MCF 10A (cell line): Measurements from ENCODE around the gene OTOP2. TPM values are rescaled to one million over a fixed set of nuclear protein-coding genes. Genes with fewer than 3 reads are reported as not detected.

Experiments used
- BruUV-seq: library from RNA; stranded (reverse); fragments of 400-500 nt; replicated peaks from 2 replicates; lab custom pipeline; 2021; lab: Mats Ljungman, UMichigan
- CTCF ChIA-PET: fragments of 300-600 bp; sonication (Branson Sonifier 250); formaldehyde crosslinking; extraction: SDS; loops from one replicate; lab custom pipeline; 2021; ENCODE audit warnings: antibody characterized with exemption, inconsistent platforms; lab: Yijun Ruan, JAX
- POLR2A ChIA-PET: fragments of 300-600, 350-650 bp; sonication (Branson Sonifier 250); formaldehyde crosslinking; extraction: SDS; loops from one replicate; lab custom pipeline; 2020; ENCODE audit warnings: antibody characterized with exemption, inconsistent platforms; lab: Yijun Ruan, JAX
- DNase-seq: peaks from one replicate; pipeline ENCODE4 v3.0.0-alpha.2; 2018; ENCODE audit not compliant: unreplicated experiment
- H3K27ac Mint-ChIP-seq: one replicate; pipeline ENCODE4 v1.8.0; 2022; ENCODE audit warnings: mild to moderate bottlenecking, low read depth, mixed read lengths; ENCODE audit not compliant: unreplicated experiment
- H3K27me3 Mint-ChIP-seq: one replicate; pipeline ENCODE4 v1.8.0; 2022; ENCODE audit warnings: mixed read lengths; ENCODE audit not compliant: insufficient read depth, unreplicated experiment
- H3K36me3 Mint-ChIP-seq: one replicate; pipeline ENCODE4 v1.8.0; 2022; ENCODE audit warnings: mild to moderate bottlenecking, moderate library complexity, mixed read lengths; ENCODE audit not compliant: insufficient read depth, unreplicated experiment
- H3K4me1 Mint-ChIP-seq: one replicate; pipeline ENCODE4 v1.8.0; 2022; ENCODE audit warnings: mixed read lengths; ENCODE audit not compliant: insufficient read depth, unreplicated experiment
- H3K4me3 Mint-ChIP-seq: one replicate; pipeline ENCODE4 v1.8.0; 2022; ENCODE audit warnings: mild to moderate bottlenecking, moderate library complexity, mixed read lengths; ENCODE audit not compliant: unreplicated experiment
- H3K9me3 Mint-ChIP-seq: one replicate; pipeline ENCODE4 v1.8.0; 2022; ENCODE audit warnings: mixed read lengths; ENCODE audit not compliant: unreplicated experiment
- intact Hi-C: fragments of 100-400 bp; cut with micrococcal nuclease; formaldehyde crosslinking; loops from 2 replicates; pipeline ENCODE4 v1.14.1; 2022
- total RNA-seq: library from RNA; stranded (reverse); gene quantifications from 2 replicates; pipeline ENCODE4 v1.2.3, GENCODE V29; 2022
- TF ChIP-seq, protein P1 (sequence below): fragments of 200-600 bp; IDR thresholded peaks from one replicate; pipeline ENCODE4 v1.8.0; 2022; ENCODE audit warnings: antibody characterized with exemption, mild to moderate bottlenecking; ENCODE audit not compliant: unreplicated experiment

The OTOP2 gene
- total RNA-seq, 1 experiment from 2014 or later: not detected

DNA sequence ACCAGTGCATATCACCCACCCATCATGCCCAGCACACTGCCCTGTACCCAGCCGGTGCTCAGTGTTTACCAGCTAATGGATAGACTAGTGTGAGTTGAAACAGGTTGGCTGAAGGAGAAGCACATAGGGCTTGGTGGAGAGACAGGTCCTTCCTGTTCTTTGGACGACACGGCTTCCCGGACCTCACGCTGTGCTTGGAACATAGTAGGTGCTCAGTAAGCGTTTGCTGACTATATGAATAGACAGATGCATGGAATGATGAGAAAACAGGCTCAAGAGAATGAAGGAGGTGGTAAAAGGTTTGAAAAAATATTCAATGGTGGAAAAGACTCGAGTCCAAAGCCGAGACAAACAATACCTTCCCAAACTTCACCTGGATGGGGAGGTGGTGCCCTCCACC lies 23.9 kb upstream of the OTOP2 start:
- Mint-ChIP-seq H3K36me3 (no peaks in the 10 kb centered on the region), H3K27ac (no peak overlapping the region), H3K9me3 (no peaks in the 10 kb centered on the region), H3K4me1 (no peaks in the 10 kb centered on the region), H3K27me3 (peaks cover 21% of the 10 kb centered on the region), H3K4me3 (no peak overlapping the region)
- POLR2A ChIA-PET: no interaction called here
- CTCF ChIA-PET: no interaction called here
- no peak for DNase-seq
- intact Hi-C loops: no loop called here
- BruUV-seq: no TSS peak
- TF ChIP-seq, protein P1, sequence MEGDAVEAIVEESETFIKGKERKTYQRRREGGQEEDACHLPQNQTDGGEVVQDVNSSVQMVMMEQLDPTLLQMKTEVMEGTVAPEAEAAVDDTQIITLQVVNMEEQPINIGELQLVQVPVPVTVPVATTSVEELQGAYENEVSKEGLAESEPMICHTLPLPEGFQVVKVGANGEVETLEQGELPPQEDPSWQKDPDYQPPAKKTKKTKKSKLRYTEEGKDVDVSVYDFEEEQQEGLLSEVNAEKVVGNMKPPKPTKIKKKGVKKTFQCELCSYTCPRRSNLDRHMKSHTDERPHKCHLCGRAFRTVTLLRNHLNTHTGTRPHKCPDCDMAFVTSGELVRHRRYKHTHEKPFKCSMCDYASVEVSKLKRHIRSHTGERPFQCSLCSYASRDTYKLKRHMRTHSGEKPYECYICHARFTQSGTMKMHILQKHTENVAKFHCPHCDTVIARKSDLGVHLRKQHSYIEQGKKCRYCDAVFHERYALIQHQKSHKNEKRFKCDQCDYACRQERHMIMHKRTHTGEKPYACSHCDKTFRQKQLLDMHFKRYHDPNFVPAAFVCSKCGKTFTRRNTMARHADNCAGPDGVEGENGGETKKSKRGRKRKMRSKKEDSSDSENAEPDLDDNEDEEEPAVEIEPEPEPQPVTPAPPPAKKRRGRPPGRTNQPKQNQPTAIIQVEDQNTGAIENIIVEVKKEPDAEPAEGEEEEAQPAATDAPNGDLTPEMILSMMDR: no peak

DNA sequence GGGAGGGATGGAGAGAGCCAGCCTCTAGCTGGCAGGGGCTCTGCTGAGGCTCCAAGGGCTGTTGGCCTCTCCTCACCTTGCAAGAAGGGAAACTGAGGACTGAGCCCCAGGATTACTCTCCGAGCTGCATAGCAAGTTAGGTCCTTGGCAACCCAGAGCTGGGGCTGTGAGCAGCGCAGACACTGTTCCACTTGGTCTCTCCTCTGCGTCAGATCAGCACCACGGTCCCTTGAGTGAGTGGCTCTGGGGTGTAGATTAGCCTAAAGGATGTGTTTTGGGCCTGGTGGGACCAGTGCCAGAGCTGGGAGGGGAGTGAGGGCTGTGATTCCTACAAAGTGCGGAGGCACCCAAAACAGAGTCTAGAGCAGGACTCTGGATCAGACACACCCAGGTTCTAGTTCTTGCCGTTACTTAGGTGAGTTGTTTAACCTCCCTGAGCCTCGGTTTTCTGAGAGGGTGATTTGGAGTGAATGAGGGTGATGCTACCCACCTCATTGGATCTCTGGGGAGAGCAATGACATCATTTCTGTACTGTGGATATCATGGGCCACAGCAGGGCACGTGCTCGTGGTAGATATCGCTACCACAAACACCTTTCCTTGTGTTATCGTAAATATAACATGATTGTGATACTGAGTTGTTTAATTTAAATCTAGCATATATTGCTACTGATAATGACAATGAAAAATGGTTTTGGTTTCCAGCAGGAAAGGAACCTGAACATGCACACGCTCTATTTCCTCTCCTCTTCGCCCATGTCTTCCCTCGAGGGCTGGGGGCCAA lies 22.5 kb upstream of the OTOP2 start:
- ChIA-PET POLR2A (no interaction called here), CTCF (interaction anchor here (0.5 to 0.6 kb wide), 2 partner anchors 72 to 79 kb away, joined by 3 read pairs; no protein-coding TSS in a partner anchor)
- Mint-ChIP-seq H3K27ac (no peak overlapping the region), H3K9me3 (no peaks in the 10 kb centered on the region), H3K4me1 (no peaks in the 10 kb centered on the region), H3K27me3 (peaks cover 8% of the 10 kb centered on the region), H3K36me3 (no peaks in the 10 kb centered on the region), H3K4me3 (no peak overlapping the region)
- DNase-seq: no peak
- no TSS peak for BruUV-seq
- intact Hi-C loops: no loop called here
- TF ChIP-seq, protein P1: no peak

- ChIA-PET POLR2A (no interaction called here), CTCF (no interaction called here)
- TF ChIP-seq, protein P1: no peak
- H3K4me3 Mint-ChIP-seq: no peak overlapping the region
- H3K4me1 Mint-ChIP-seq: no peaks in the 10 kb centered on the region
- intact Hi-C loops: no loop called here
- no peak for DNase-seq
- no TSS peak for BruUV-seq
- H3K27me3 Mint-ChIP-seq: no peaks in the 10 kb centered on the region
- no peak overlapping the region for H3K27ac Mint-ChIP-seq
- no peaks in the 10 kb centered on the region for H3K36me3 Mint-ChIP-seq
- no peaks in the 10 kb centered on the region for H3K9me3 Mint-ChIP-seq
These were observed 21.0 kb upstream of the OTOP2 start for GRCh38 chr17:74903034-74903433.

DNA sequence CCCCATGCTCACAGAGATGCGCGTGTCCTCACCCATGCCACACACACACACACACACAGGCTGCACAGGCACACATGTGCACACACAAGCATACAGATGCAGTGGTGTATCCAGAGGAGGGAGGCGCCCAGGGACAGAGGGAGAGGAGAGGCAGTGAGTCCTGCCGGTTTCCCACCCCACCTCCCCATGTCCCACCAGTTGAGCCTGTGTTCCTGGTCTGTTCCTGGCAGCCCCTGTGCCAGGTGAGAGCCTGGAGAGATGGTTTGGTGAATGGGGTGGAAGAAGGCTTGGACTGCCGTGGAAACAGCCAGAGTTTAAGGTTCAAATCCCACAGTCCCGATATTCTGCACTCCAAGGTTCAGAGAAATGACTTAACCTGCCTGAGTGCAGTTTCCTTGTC lies 20.4 kb upstream of the OTOP2 start:
- H3K27me3 Mint-ChIP-seq: no peaks in the 10 kb centered on the region
- ChIA-PET CTCF (no interaction called here), POLR2A (no interaction called here)
- no peak overlapping the region for H3K4me3 Mint-ChIP-seq
- no peaks in the 10 kb centered on the region for H3K4me1 Mint-ChIP-seq
- BruUV-seq: no TSS peak
- DNase-seq: no peak
- intact Hi-C loops: no loop called here
- H3K9me3 Mint-ChIP-seq: no peaks in the 10 kb centered on the region
- H3K36me3 Mint-ChIP-seq: no peaks in the 10 kb centered on the region
- TF ChIP-seq, protein P1: no peak
- no peak overlapping the region for H3K27ac Mint-ChIP-seq
